T-helper 2 cell treated with Interferon-gamma antibody and Interleukin-4, amounts not matched to agents 5 μg/mL and 100 μg/mL, for 36 hours (primary cell): Measurements from ENCODE around the gene SIRT7.

Source experiments
- DNase-seq: peaks from one replicate; pipeline ENCODE4 v3.0.0; 2021; ENCODE audit warnings: low spot score
- H3K27ac Mint-ChIP-seq: one replicate; pipeline ENCODE4 v1.8.0; 2021; ENCODE audit warnings: mild to moderate bottlenecking, mixed read lengths
- H3K27me3 Mint-ChIP-seq: one replicate; pipeline ENCODE4 v1.8.0; 2021; ENCODE audit warnings: low read depth, mixed read lengths
- H3K36me3 Mint-ChIP-seq: one replicate; pipeline ENCODE4 v1.8.0; 2021; ENCODE audit warnings: low read depth, mixed read lengths
- H3K4me1 Mint-ChIP-seq: one replicate; pipeline ENCODE4 v1.8.0; 2021; ENCODE audit warnings: low read depth, mixed read lengths
- H3K4me3 Mint-ChIP-seq: one replicate; pipeline ENCODE4 v1.8.0; 2022; ENCODE audit warnings: mild to moderate bottlenecking, moderate library complexity, mixed read lengths
- H3K9me3 Mint-ChIP-seq: one replicate; pipeline ENCODE4 v1.8.0; 2021; ENCODE audit warnings: mixed read lengths

Gene SIRT7

DNA sequence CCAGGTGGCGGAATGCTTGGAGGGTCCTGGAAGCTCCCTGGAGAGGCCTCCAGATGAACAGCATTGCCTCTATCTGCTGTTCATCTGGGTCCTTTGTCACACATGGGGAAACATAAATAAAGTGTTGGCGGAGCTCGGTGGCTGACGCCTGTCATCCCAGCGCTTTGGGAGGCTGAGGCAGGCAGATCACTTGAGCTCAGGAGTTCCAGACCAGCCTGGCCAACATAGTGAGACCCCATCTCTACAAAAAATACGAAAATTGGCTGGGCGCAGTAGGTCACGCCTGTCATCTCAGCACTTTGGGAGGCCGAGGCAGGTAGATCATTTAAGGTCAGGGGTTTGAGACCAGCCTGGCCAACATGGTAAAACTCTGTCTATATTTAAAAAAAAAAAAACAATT, 26.9 kb upstream of the SIRT7 start:
- Mint-ChIP-seq H3K27me3 (peaks cover 4% of the 10 kb centered on the region), H3K36me3 (no peaks in the 10 kb centered on the region), H3K4me1 (no peaks in the 10 kb centered on the region), H3K27ac (no peak overlapping the region), H3K4me3 (no peak overlapping the region), H3K9me3 (no peaks in the 10 kb centered on the region)
- DNase-seq = no peak

DNA sequence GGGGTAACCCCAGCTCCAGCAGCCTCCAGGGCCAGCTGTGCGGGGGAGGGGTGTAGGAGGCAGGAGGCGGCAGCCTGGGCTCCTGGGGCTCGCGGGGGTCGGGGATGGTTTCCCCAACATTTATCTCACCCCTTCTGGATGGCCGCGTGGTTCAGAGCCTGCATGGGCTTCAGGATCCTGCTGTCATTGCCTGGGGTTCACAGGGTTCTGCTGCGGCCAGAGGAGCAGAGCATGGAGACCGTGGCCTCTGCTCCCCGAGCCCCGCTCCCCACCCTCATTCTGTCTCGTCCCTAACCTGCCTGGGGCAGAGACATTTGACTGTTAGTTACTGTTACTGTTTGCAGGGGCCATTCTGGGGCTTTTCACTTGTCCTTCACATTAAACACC, 24.2 kb upstream of the SIRT7 start:
- no peaks in the 10 kb centered on the region for H3K4me1 Mint-ChIP-seq
- no peak overlapping the region for H3K27ac Mint-ChIP-seq
- no peaks in the 10 kb centered on the region for H3K36me3 Mint-ChIP-seq
- no peak for DNase-seq
- peaks cover 3% of the 10 kb centered on the region for H3K27me3 Mint-ChIP-seq
- H3K9me3 Mint-ChIP-seq = no peaks in the 10 kb centered on the region
- H3K4me3 Mint-ChIP-seq = no peak overlapping the region

DNA sequence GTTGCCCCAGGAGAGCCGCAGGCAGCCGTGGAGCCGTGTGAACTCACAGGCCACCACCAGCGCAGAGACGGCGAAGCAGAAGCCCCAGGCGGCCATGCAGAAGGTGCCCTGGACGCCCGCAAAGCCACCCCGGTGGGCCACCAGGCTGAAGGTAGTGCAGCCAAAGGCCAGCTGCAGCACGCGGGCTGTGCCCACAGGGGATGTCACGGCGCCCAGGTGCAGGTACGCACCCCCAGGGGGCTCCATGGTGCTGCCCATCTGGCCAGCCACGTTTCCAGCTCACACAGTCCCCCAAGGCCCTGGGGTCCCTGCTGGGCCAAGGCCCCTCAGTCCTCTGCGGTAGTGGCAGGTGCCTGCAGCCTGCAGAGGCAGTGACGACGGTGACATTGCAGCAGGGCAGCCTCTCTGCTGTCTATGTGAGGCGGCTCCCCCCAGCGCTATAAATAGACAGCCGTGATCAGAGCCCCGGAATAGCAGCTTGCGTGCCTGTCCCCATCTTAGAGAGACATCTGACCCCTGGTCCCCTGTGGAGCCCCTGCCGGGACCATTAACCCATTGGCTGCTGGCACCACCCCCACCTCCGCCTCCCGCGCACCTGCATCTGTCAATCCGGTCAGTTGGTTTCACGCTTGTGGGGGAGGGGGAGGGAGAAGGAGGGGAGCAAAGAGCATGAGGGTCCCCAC, 23.6 kb upstream of the SIRT7 start:
- Mint-ChIP-seq H3K4me1 (no peaks in the 10 kb centered on the region), H3K36me3 (no peaks in the 10 kb centered on the region), H3K9me3 (no peaks in the 10 kb centered on the region), H3K27me3 (no peaks in the 10 kb centered on the region), H3K27ac (no peak overlapping the region), H3K4me3 (no peak overlapping the region)
- DNase-seq = no peak

DNA sequence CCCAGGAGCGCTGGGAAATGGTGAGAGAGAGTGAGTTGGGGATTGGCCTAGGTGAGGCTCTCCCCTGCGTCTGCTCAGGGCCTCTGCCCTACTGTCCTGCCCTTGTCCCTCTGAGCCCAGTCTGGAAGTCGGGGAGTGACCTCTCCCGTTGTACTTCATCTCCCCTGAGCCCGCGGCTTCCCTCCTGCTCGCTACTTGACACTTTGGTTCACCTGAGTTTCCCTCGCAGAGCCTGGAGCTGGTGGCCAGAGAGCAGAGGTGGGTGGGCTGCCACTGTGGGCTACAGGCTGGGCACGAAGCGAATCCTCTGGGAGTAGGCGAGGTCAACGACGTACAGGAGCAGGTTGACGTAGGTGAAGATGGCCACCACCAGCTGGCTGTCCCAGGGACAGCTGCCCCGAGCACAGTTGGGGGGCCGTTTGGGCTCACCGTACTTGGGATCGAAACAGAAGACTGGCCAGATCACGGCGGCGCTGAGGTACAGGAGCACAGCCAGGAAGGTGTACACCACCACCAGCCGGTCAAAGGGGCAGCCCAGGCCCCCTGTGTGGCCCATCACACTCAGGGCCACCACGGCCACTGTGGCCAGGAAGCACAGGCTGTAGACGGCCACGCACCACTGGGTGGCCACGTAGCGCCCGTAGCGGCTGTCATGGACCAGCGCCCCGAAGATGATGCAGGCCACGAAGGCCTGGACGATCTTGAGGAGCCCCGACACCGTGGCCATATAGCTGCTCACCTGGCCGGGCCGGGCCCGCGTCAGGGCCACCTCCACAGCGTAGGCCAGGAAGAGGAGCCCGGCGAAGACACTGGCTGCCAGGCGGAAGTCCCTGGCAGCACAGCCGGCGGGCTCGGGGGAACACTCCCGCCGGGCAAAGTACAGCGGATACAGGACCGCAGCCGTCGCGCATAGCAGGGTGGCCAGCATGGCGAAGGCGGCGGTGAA, 22.8 kb upstream of the SIRT7 start:
- peaks cover under 1% of the 10 kb centered on the region for H3K4me1 Mint-ChIP-seq

DNA sequence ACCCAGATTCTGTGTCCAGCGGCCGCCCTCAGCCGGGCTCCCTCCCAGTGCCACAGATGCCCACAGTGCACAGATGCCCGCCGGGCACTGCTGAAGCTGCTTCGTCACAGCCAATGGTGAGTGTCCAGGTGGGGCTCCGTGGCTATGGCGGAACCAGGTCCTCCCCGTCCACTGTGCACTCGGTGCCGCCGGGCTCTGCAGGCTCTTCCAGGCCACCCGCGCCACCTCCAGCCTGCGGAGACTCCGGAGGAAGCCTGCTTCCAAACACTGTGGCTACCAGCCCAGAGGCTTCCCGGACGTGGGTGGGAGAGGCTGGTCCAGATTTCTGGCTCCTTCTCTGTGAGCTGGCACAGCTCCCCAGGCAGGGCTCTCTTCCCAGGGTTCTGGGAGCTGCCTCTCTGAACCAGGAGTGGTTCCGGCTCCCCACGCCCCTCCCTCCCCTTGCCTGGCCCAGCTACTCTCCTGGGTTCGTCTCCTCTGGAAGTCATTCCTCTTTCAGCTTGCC, 22.0 kb upstream of the SIRT7 start:
- Mint-ChIP-seq H3K4me3 (no peak overlapping the region), H3K36me3 (no peaks in the 10 kb centered on the region), H3K9me3 (no peaks in the 10 kb centered on the region), H3K4me1 (peaks cover 4% of the 10 kb centered on the region), H3K27ac (no peak overlapping the region), H3K27me3 (no peaks in the 10 kb centered on the region)
- DNase-seq = no peak

More for the DNA sequence above, 22.8 kb upstream of the SIRT7 start:
- Mint-ChIP-seq H3K36me3 (no peaks in the 10 kb centered on the region), H3K4me3 (no peak overlapping the region), H3K9me3 (no peaks in the 10 kb centered on the region), H3K27ac (no peak overlapping the region), H3K27me3 (no peaks in the 10 kb centered on the region)
- no peak for DNase-seq

DNA sequence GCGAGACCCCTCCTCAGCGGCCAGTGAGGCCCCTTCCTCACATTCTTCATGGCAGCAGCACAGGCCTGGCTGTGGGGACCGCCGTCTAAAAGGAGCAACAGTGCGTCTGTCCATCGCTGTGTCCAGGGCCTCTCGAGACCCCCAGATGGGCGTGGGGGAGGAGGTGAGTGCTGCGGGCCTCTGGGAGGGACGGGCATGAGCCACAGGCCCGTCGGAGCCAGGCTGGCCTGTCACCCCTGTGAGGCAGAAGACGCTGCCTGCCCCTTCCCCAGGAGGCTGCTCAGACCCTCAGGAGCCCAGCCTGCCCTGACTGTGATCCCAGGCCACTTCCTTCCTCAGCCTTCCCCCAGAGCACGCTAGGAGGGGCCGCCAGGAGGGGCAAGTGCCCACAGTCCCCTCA, 21.2 kb upstream of the SIRT7 start:
- no peak for DNase-seq
- H3K4me3 Mint-ChIP-seq = no peak overlapping the region
- no peaks in the 10 kb centered on the region for H3K9me3 Mint-ChIP-seq
- H3K27ac Mint-ChIP-seq = no peak overlapping the region
- peaks cover 4% of the 10 kb centered on the region for H3K4me1 Mint-ChIP-seq
- H3K36me3 Mint-ChIP-seq = no peaks in the 10 kb centered on the region
- no peaks in the 10 kb centered on the region for H3K27me3 Mint-ChIP-seq

DNA sequence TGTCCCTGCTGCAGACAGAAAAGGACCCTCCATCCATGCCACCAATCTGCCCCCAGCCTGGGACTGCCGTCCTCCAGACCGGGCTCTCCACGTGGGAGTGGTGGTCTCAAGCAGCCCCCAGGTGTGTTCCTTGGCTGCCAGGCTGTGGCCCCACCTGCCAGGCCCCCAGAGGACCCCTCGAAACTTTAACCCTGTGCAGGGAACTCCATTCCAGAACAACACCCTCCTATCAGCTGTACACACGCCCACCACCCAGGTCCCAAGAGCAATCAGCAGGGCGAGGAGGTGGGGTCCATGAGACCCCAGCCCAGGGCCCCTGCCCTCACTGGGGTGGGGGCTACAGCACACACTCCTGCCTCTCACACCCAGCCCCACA, 17.7 kb upstream of the SIRT7 start:
- Mint-ChIP-seq H3K9me3 (no peaks in the 10 kb centered on the region), H3K4me1 (peaks cover 4% of the 10 kb centered on the region), H3K27me3 (no peaks in the 10 kb centered on the region), H3K27ac (peak overlapping the region; percentile 75), H3K36me3 (no peaks in the 10 kb centered on the region), H3K4me3 (peak overlapping the region; percentile 82)
- DNase-seq = no peak

DNA sequence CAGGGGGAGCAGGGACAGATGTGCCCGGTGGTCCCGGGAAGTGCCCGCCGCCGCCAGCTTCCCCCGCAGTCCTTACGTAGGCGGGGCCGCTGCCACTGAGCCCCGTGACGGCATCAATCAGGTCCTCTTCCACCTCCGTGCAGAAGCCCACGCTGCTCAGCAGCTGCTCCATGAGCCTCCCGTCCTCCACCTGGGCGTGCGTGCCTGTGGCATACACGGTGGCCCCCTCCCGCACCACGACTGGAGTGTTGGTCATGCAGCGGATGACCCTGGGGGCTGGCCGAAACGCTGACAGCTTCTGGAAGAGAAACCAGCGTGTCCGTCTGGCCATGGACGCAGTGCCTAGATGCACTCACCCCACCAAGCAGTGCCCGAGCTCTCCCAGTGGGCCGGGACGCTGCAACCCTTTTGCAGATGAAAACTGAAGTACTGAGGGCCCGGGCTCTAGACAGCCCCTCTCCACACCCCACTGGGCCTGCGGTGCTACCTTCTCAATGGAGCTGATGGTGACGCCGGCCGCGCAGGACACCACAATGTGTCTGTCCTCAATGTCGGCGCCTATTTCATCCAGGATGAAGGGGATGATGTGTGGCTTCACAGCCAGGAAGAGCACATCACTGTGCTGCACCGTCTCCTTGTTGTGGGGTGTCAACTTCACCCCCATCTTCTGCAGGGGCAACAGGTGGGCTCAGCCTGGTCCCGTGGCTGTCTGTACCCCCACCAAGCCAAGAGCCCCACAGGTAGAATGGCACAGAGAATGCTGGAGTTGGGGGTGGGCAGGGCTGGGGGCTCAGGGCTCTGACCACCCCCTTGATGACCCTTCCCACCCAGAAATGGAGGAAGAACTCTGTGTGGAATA, 17.1 kb upstream of the SIRT7 start:
- no peak for DNase-seq
- H3K27me3 Mint-ChIP-seq = no peaks in the 10 kb centered on the region
- peak overlapping the region; percentile 75 for H3K27ac Mint-ChIP-seq
- peak overlapping the region; percentile 82 for H3K4me3 Mint-ChIP-seq
- no peaks in the 10 kb centered on the region for H3K9me3 Mint-ChIP-seq
- H3K4me1 Mint-ChIP-seq = peaks cover 4% of the 10 kb centered on the region
- no peaks in the 10 kb centered on the region for H3K36me3 Mint-ChIP-seq

DNA sequence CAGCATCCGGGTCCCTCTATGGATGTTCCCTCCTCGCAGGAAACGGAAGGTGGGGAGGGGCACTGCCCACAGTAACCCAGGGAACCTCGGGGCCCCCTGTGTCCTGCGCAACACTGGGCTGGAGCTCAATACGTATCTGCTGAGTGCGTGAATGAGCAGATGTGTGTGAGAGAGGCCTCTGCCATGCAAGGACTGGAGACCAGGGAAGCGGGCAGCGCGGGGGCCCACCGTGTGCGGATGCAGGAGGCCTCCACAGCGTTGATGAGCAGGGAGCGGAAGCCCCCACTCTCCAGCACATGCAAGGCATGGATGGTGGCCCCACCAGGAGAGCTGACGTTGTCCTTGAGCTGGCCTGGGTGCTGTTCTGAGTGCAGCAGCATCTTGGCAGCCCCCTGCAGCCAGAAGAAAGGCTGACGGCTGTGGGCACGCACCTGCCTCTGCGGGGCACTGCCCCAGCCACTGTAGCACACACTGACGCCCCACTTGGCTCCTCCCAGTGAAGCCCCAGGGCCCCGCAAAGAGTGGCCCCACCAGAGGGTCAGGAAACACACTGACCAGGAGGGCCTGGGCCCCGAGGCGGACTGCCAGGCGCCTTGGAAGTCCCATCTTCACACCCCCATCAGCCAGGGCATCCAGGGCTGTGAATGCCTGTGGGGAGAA, 16.3 kb upstream of the SIRT7 start:
- Mint-ChIP-seq H3K36me3 (no peaks in the 10 kb centered on the region), H3K4me3 (no peak overlapping the region), H3K27me3 (no peaks in the 10 kb centered on the region), H3K4me1 (peaks cover 4% of the 10 kb centered on the region), H3K9me3 (no peaks in the 10 kb centered on the region), H3K27ac (no peak overlapping the region)
- no peak for DNase-seq

DNA sequence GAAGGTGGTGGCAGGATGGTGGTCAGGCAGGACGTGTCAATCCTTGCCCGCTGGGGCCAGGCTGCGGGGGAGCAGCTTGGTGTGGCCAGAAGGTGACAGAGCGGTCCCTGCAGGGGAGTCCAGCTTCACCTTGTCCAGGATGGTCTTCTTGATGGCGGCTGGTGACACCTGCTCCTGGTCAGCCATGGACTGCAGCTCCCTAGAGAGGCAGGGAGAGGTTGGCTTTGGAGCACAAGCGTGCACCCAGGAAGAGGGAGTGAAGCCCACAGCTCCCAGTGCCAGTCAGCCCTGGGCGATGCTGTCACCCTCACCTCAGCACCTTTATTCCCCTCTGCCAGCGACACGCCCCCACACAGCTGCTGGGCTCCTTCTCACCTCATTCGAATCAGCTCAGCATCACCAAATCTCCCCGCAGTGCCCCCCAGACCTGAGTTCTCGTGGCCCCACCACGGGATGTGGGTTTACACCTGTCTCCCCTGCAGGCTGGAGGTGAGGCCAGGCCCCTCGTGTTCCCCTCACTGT, 15.3 kb upstream of the SIRT7 start:
- peaks cover 4% of the 10 kb centered on the region for H3K4me1 Mint-ChIP-seq
- no peaks in the 10 kb centered on the region for H3K9me3 Mint-ChIP-seq
- DNase-seq = no peak
- H3K27me3 Mint-ChIP-seq = peaks cover 3% of the 10 kb centered on the region
- H3K27ac Mint-ChIP-seq = no peak overlapping the region
- no peaks in the 10 kb centered on the region for H3K36me3 Mint-ChIP-seq
- no peak overlapping the region for H3K4me3 Mint-ChIP-seq

DNA sequence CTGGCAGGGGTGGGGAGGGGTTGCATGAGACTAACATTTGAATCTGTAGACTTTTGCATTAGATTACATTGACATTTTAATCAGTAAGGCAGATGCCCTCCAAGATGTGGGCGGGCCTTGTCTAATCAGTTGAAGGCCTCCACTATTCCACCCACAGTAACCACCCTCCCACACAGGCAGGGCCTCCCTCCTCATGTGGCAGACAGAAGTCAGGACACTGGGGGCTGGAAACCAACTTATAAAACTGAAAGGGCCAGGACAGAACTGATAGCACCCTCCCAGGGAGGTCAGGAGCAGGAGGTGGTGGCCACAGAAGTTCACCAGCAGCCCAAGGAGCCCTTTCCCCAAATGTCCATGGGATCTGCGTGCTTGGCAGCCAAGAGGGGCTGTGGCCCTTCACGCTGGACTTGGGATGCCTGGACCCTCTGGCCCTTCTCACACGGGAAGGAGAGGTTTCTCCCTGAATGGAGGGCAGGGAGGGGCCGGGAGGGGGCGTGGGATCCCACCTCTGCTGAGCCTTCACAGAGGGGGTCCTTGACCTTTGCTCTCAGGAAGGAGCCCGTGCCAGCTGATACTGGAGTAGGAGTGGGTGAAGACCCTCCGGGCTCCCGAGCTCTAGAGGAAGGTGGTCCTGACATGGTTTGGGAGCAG, 14.5 kb upstream of the SIRT7 start:
- Mint-ChIP-seq H3K4me3 (no peak overlapping the region), H3K36me3 (no peaks in the 10 kb centered on the region), H3K27ac (no peak overlapping the region), H3K9me3 (no peaks in the 10 kb centered on the region), H3K4me1 (peaks cover 4% of the 10 kb centered on the region), H3K27me3 (peaks cover 3% of the 10 kb centered on the region)
- no peak for DNase-seq

DNA sequence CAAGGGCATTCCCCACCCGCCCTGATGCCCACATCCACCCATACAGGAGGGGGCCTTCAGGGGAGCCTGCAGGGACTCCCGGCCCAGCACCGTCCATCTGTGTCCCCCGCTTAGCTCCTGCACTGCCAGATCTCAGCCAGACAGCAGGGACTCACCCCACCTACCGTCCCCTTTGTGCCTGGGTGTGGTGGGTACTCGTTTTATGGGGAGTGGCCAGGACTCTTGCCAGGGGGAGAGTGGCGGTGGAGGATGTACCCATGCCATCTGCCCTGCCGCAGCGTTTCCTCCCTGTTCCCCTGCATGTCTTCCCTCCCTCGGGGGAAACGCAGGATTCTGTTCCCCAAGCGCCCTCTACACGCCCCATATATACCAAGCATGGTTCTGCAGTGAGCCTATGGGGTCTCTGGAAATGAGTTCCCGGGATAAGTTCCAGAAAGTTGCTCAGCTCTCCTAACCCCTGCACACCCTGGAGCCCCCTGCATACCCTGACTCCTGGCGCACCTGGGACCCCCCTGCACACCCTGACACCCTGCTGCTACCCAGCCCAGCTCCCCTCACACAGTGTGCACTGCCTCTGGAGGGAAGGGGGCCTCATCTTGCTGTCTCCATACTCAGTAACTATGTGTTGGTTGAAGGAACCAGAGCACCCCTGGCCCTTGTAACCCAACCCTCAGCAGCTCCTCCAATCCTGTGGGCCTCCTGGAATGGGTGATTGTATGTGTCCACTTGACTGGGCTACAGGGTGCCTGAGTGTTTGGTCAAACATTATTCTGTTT, 13.8 kb upstream of the SIRT7 start:
- no peak overlapping the region for H3K4me3 Mint-ChIP-seq
- H3K9me3 Mint-ChIP-seq = no peaks in the 10 kb centered on the region
- DNase-seq = no peak
- no peaks in the 10 kb centered on the region for H3K36me3 Mint-ChIP-seq
- H3K4me1 Mint-ChIP-seq = peaks cover 4% of the 10 kb centered on the region
- peaks cover 3% of the 10 kb centered on the region for H3K27me3 Mint-ChIP-seq
- H3K27ac Mint-ChIP-seq = no peak overlapping the region
